GM19238 (cell line): ENCODE results near the gene SUCO.
"Not testable (repeated sequence)": the region's sequence is repeated elsewhere in the genome, so short reads cannot be mapped to it uniquely, and the experiment has no call there.

Experiments
- DNase-seq: peaks from one replicate; pipeline ENCODE4 v3.0.0; 2011; ENCODE audit warnings: low spot score; ENCODE audit not compliant: insufficient read length

The SUCO gene

GRCh38 chr1:172532700-172533512 is at the start of gene SUCO:
Gene SUCO (plus strand): TSS chr1:172533150. CDS start chr1:172533436, 286 bp downstream.
- peak; percentile 83 for DNase-seq

- no peak for DNase-seq
Measured at GRCh38 chr1:172483448-172483847, 49.5 kb upstream of the SUCO start.

- DNase-seq: no peak
Measured at GRCh38 chr1:172484252-172484651, 48.7 kb upstream of the SUCO start.

- DNase-seq: no peak
Measured at GRCh38 chr1:172485626-172486025, 47.3 kb upstream of the SUCO start.

GRCh38 chr1:172486805-172487454 is 46.0 kb upstream of the SUCO start:
- no peak for DNase-seq

- no peak for DNase-seq
Measured at GRCh38 chr1:172487550-172487949, 45.4 kb upstream of the SUCO start.

- no peak for DNase-seq
Measured at GRCh38 chr1:172488393-172488792, 44.6 kb upstream of the SUCO start.

- no peak for DNase-seq
Measured at GRCh38 chr1:172489847-172490246, 43.1 kb upstream of the SUCO start.

- no peak for DNase-seq
Measured at GRCh38 chr1:172492421-172492820, 40.5 kb upstream of the SUCO start.

- no peak for DNase-seq
Measured at GRCh38 chr1:172494166-172494565, 38.8 kb upstream of the SUCO start.

- DNase-seq: not testable (repeated sequence)
Measured at GRCh38 chr1:172496127-172496526, 36.8 kb upstream of the SUCO start.

GRCh38 chr1:172496678-172497077 is 36.3 kb upstream of the SUCO start:
- no peak for DNase-seq

GRCh38 chr1:172497230-172497629 is 35.7 kb upstream of the SUCO start:
- no peak for DNase-seq

GRCh38 chr1:172498857-172499256 is 34.1 kb upstream of the SUCO start:
- no peak for DNase-seq

- DNase-seq: no peak
Measured at GRCh38 chr1:172499636-172500141, 33.3 kb upstream of the SUCO start.

GRCh38 chr1:172500207-172500606 is 32.7 kb upstream of the SUCO start:
- DNase-seq: no peak

- no peak for DNase-seq
Measured at GRCh38 chr1:172507741-172508140, 25.2 kb upstream of the SUCO start.

- DNase-seq: no peak
Measured at GRCh38 chr1:172510479-172510878, 22.5 kb upstream of the SUCO start.

- DNase-seq: no peak
Measured at GRCh38 chr1:172512591-172512990, 20.4 kb upstream of the SUCO start.

- DNase-seq: no peak
Measured at GRCh38 chr1:172513479-172513878, 19.5 kb upstream of the SUCO start.

GRCh38 chr1:172514108-172514507 is 18.8 kb upstream of the SUCO start:
- DNase-seq: no peak

- no peak for DNase-seq
Measured at GRCh38 chr1:172515436-172515835, 17.5 kb upstream of the SUCO start.

- DNase-seq: no peak
Measured at GRCh38 chr1:172515927-172516326, 17.0 kb upstream of the SUCO start.
